NCI-H748 (cell line): ENCODE results near the gene ATRNL1.
"Not testable (repeated sequence)": the region's sequence is repeated elsewhere in the genome, so short reads cannot be mapped to it uniquely, and the experiment has no call there.

Source experiments
- DNase-seq: peaks from one replicate; lab custom pipeline; 2025; ENCODE audit not compliant: unreplicated experiment; lab: John Stamatoyannopoulos, UW

Gene ATRNL1

GRCh38 chr10:115827231-115828009, 734.3 kb downstream of the ATRNL1 start:
- DNase-seq = no peak

GRCh38 chr10:115828182-115828581, 735.0 kb downstream of the ATRNL1 start:
- not testable (repeated sequence) for DNase-seq

- no peak for DNase-seq
Measured at GRCh38 chr10:115829521-115830205, 736.5 kb downstream of the ATRNL1 start.

- DNase-seq = no peak
Measured at GRCh38 chr10:115830265-115830970, 737.3 kb downstream of the ATRNL1 start.

GRCh38 chr10:115831016-115831415, 737.9 kb downstream of the ATRNL1 start:
- no peak for DNase-seq

GRCh38 chr10:115833119-115833518, 740.0 kb downstream of the ATRNL1 start:
- no peak for DNase-seq

- DNase-seq = no peak
Measured at GRCh38 chr10:115844591-115844990, 751.4 kb downstream of the ATRNL1 start.

GRCh38 chr10:115845921-115846320, 752.8 kb downstream of the ATRNL1 start:
- DNase-seq = no peak

DNA sequence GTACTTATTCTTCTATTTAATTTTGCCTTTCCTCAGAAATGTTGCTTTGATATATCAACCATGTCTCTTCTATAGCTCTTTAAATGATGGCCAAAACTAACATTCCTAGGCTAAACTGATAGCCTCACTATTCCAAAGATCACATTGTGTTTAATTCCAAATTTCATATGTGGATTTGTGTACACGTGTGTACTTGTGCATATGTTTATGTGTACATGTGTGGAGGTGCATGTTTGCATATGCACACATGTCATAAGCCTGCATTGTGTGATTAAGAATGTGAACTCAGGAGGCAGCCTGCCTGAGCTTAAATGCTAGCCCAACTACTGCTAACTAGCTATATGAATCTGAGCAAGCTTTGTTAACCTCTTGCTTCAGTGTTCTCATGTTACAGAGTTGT, 753.4 kb downstream of the ATRNL1 start:
- no peak for DNase-seq

DNA sequence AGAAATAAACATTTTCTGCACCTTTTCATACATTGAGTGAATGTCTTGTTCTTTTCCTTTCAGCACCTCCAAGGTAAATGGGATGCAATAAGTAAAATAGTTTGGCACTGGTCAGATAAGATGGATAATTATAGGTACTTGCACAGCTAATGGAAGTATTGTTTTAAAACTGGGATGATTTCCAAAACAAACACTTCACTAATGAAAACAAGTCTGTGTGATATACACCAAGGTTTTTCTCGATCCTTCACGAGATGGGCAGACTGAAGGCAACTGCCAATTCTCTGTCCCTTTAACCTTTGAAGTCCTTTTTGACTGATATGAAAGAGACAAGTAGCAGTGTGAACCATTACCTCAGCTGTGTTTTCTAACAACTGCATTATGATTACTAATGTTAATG, 756.0 kb downstream of the ATRNL1 start:
- no peak for DNase-seq

- DNase-seq = no peak
Measured at GRCh38 chr10:115850666-115851065, 757.5 kb downstream of the ATRNL1 start.

DNA sequence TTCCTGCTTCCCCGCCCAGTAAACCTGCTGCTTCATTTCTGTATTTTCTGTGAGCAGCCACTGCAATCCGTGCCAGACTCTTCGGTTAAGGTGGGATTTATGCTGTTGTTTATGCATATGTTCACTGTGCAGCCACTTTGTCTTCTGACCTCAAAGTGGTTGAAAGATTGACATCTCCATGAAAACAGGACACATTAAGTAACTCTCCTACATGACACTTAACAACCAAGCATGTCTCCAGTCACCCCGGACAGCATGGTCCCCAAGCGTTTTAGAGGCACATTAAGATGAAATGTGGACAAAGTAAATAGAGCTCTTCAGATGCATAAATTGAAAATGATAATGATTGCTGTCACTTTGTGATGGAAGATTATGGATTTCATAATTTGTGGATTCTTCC, 758.5 kb downstream of the ATRNL1 start:
- DNase-seq = no peak

GRCh38 chr10:115854740-115855435, 761.7 kb downstream of the ATRNL1 start:
- no peak for DNase-seq

- no peak for DNase-seq
Measured at GRCh38 chr10:115856580-115856979, 763.4 kb downstream of the ATRNL1 start.

- no peak for DNase-seq
Measured at GRCh38 chr10:115857856-115858255, 764.7 kb downstream of the ATRNL1 start.

- DNase-seq = no peak
Measured at GRCh38 chr10:115860182-115861107, 767.3 kb downstream of the ATRNL1 start.

DNA sequence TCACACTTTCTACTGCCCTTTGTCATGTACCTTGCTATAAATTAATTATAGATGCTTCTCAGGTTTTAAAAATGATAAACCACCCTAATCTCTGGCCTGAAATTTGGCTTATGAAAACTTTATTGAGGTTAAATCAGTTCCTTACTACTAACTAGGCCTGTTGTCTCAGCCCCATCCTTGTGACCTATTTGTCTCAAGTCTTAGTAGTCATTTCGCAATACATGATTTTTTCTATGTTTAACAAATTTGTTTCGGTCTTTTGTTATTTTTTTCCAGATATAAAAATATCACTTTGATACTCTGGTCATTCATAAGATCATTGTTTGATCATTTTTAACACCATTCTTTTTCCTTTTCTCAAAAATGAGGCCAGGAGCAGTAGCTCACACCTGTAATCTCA, 768.3 kb downstream of the ATRNL1 start:
- no peak for DNase-seq

- no peak for DNase-seq
Measured at GRCh38 chr10:115861864-115862263, 768.7 kb downstream of the ATRNL1 start.

- DNase-seq = no peak
Measured at GRCh38 chr10:115866174-115866573, 773.0 kb downstream of the ATRNL1 start.

DNA sequence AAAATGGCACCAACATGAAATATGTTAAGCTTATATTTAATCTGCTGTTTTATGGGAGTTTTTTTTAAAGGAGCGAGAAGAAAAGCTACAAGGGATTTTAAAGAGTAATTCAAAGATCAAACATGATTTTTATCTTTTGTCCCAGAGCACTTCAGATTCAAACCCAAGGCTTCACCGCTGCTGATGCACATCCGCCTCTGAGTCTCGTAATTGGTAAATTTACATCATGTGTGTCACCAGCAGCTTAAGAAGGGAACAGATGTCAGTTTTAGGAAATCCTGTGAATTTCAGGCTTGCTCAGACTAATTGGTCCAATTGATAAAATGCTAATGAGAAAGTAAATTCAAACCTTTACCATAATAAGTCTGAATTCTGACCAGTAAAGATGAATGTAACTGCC, 773.5 kb downstream of the ATRNL1 start:
- DNase-seq = no peak
